Umbilical cord (tissue), 2 donors: Measurements from ENCODE around the gene LTBP2. TPM values are rescaled to one million over a fixed set of nuclear protein-coding genes. Genes with fewer than 3 reads are reported as not detected.
"Not testable (repeated sequence)": the region's sequence is repeated elsewhere in the genome, so short reads cannot be mapped to it uniquely, and the experiment has no call there.

Experiments
- DNase-seq: peaks from one replicate; pipeline ENCODE4 v3.0.0-alpha.2; 2015; ENCODE audit warnings: low spot score
- total RNA-seq: library from RNA; depleted of rRNA; stranded (reverse); fragments of >200 nt; gene quantifications from one replicate; pipeline ENCODE4 v1.2.3, GENCODE V29; 2014; ENCODE audit warnings: low replicate concordance; ENCODE audit not compliant: insufficient read depth

The LTBP2 gene
- total RNA-seq, 1 donor from 2014 or later: 103 TPM

- DNase-seq: no peak
These were observed 60.3 kb downstream of the LTBP2 start for GRCh38 chr14:74551431-74552371.

DNA sequence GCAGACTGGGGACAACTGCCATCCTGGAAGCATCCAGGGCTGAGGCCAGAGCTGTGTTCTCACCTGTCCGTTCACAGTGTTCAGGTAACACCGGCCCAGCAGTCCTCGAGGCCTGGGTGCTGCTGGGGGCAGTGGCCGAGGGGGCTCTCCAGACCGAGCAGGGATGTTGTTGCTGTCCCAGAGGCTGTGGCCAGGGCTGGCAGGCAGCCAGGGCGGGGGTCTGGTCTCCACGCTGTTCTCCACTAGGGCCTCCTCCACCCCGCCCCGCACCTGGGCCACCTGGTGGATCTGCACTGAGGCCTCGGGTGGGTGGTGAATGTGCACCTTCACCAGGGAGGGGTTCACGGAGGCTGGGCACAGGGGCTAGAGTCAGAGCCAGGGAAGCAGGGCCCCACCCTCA, 61.0 kb downstream of the LTBP2 start:
- DNase-seq: no peak

- no peak for DNase-seq
These were observed 62.0 kb downstream of the LTBP2 start for GRCh38 chr14:74550071-74550470.

- no peak for DNase-seq
These were observed 62.4 kb downstream of the LTBP2 start for GRCh38 chr14:74549588-74549987.

DNA sequence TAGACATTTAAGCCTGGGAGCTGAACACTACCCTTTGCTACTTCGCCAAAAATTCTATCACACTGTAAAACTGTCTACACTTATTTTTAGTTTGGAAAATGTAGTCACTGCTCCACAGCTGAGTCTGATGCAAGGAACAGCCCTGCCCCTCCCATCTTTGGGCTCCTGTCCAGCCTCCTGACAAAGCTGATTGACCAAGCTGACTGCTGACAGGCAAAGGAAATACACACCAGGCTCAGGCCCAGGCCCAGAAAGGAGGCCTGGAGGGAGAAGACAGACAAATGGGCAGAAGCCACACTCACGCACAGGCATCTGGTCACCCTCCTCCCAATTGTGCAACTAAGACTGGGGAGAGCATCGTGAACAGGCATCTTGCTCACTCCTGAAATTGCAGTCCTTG, 63.2 kb downstream of the LTBP2 start:
- DNase-seq: peak; percentile 82

- no peak for DNase-seq
These were observed 64.6 kb downstream of the LTBP2 start for GRCh38 chr14:74547331-74547927.

- DNase-seq: no peak
These were observed 65.6 kb downstream of the LTBP2 start for GRCh38 chr14:74546416-74546815.

GRCh38 chr14:74545386-74545785, 66.7 kb downstream of the LTBP2 start:
- no peak for DNase-seq

GRCh38 chr14:74543771-74544438, 68.1 kb downstream of the LTBP2 start:
- no peak for DNase-seq

DNA sequence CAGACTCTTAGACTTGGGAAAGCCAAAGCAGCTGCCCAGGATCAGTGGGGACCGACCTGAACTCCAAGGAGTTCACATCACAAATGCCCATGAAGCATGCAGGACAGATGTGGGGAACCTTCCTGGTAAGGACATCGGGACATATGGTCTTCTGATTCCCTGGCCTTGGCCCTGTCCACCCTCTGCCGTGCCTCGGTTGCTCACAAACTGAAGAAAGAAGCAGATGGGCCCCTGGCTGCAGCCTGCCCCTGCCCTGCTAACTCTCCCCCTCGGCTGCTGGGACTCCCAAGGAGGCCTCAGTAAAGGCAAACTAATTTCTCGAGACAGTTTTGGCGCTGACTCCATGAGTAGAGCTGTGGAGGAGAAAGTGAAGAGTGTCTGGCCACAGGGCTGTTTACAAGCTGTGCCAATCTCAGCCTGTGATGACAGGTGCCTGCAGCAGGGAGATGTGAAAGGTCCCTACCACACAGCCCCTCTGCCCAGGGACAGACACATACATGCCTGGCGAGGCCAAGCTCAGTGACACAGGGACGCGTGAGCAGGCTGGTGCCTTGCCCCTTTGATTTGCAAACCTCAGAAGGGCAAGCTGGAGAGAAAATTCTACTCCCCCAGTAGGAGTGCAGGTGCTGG, 69.9 kb downstream of the LTBP2 start:
- no peak for DNase-seq

- DNase-seq: no peak
These were observed 70.8 kb downstream of the LTBP2 start for GRCh38 chr14:74541225-74541624.

DNA sequence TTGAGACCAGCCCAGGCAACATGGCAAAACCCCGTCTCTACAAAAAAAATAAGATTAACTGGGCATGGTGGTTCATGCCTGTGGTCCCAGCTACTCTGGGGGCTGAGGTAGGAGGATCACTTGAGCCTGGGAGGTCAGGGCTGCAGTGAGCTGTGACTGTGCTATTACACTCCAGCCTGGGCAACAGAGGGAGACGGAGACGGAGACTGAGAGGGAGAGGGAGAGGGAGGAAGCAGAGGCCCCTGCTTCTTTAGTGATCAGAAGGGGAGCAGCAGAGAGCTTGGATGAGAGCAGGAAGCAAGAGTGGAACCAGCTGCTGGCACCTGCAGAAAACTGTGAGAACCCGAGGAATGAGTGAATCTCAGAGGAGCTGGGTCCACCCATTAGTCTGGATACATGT, 72.5 kb downstream of the LTBP2 start:
- DNase-seq: no peak

GRCh38 chr14:74538411-74539391, 73.3 kb downstream of the LTBP2 start:
- DNase-seq: no peak

DNA sequence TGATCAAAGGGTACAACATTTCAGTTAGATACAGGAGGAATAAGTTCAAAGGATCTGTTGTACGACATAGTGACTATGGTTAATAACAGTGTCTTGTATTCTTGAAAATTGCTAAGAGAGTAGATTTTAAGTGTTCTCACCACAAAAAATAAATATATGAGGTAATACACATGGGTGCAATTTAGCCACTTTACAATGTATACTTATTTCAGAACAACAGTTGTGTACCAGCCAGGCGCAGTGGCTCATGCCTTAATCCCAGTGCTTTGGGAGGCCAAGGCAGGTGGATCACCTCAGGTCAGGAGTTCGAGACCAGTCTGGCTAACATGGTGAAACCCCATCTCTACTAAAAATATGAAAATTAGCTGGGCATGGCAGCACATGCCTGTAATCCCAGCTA, 75.7 kb downstream of the LTBP2 start:
- not testable (repeated sequence) for DNase-seq

DNA sequence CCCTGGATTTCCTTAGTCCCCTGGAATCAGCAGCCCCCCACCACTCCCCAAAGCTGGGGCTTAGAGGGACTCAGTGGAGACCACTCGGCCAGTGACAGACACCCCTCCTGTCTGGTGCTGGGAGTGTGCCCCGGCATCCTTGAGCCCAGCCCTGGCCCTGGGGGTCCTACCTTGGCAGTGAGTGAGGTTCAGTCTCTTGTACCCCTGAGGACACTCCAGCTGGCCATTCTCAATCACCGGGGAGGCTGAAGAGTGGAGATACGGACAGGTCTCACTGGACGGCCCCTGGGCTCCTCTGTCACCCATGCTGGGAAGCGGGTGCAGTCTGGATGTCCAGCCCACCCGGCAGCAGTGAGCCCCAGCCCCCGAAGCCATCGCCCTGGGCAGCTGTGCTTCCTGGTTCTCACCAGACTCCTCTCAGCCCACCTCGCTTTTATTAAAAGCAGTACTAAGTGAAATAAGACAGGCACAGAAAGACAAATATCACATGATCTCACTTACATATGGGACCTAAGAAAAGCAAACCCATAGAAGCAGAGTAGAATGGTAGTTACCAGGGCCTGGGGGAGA, 76.2 kb downstream of the LTBP2 start:
- DNase-seq: no peak

DNA sequence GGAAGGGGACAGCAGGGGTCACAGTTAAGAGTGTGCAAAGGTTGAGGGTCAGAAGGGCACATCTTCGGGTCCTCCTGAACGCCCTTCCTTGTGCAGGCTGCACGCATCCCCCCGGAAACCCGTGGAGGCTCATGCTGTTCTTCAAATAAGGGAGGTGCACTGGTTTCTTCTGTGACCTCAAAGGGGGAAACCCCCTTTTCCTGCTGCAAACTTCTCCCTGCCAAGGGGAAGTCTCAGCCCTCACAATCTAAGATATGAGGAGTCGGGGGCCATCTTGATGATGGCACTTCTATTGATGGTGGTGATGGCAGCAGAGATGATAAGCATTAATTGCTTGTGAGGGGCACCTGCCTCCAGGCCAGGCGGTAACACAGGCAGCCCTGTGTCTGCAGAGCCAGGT, 78.5 kb downstream of the LTBP2 start:
- no peak for DNase-seq

- DNase-seq: no peak
These were observed 79.8 kb downstream of the LTBP2 start for GRCh38 chr14:74532246-74532645.

DNA sequence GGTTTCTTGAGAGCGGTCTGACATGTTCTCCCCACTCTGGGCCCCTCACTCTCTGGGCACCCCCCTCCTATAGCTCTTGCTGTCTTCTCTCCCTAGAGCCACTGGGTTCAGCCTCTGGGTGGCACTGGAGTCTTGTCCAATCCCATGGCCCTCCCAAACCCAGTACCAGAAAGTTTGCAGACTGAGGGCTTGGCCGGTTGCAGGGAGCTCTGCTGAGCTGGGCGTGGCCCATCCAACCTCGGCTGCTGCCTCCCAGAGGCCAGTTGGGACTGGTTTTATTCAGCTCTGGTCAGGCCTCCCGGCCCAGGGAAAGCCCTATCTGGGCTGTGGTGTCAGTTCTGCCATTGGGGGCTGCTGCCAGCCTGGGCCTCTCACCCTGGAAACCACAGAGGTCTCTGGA, 80.6 kb downstream of the LTBP2 start:
- peak; percentile 83 for DNase-seq

GRCh38 chr14:74531006-74531405, 81.0 kb downstream of the LTBP2 start:
- no peak for DNase-seq

DNA sequence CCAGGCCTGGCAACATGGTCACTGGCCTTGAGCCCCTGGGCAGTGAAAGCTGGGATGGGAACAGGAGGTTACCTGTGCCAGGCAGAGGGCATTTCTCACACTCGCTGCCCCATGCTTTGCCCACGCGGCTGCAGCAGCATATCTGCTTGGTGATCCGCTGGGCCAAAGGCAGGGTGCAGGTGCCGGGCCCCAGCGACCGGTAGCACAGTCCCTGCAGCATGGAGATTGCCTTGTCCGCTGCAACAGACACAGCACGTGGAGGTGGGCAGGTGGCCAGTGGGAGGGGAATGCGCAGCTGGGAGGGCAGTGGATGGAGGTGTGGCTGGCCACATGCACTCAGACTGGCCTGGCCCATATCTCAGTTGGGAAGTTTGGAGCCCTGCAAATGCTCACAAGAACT, 83.2 kb downstream of the LTBP2 start:
- DNase-seq: no peak

- no peak for DNase-seq
These were observed 83.6 kb downstream of the LTBP2 start for GRCh38 chr14:74528406-74528805.
